ENCODE data around the gene C13orf46.
A peak's percentile ranks its signal among the peaks of the same experiment; 100 is the strongest.
"Not testable (repeated sequence)": the region's sequence is repeated elsewhere in the genome, so short reads cannot be mapped to it uniquely, and the experiment has no call there.

The C13orf46 gene

GRCh38 chr13:113973218-113974164 lies at the start of gene C13orf46:
C13orf46 (minus strand) TSS chr13:113974076; CDS start chr13:113973997, 79 bp downstream.
- DNase-seq = no peak

- DNase-seq = no peak
These were observed 49.0 kb upstream of the C13orf46 start for GRCh38 chr13:114022876-114023275.

GRCh38 chr13:114022309-114022669 lies 48.4 kb upstream of the C13orf46 start:
- no peak for DNase-seq

- DNase-seq = no peak
These were observed 47.8 kb upstream of the C13orf46 start for GRCh38 chr13:114021464-114022308.

GRCh38 chr13:114020750-114021463 lies 47.0 kb upstream of the C13orf46 start:
- DNase-seq = no peak

- not testable (repeated sequence) for DNase-seq
These were observed 46.3 kb upstream of the C13orf46 start for GRCh38 chr13:114020134-114020533.

GRCh38 chr13:114019367-114019766 lies 45.5 kb upstream of the C13orf46 start:
- DNase-seq = peak; percentile 75

- no peak for DNase-seq
These were observed 44.7 kb upstream of the C13orf46 start for GRCh38 chr13:114018461-114019055.

- no peak for DNase-seq
These were observed 44.1 kb upstream of the C13orf46 start for GRCh38 chr13:114017966-114018365.

- no peak for DNase-seq
These were observed 43.3 kb upstream of the C13orf46 start for GRCh38 chr13:114017028-114017630.

- no peak for DNase-seq
These were observed 42.6 kb upstream of the C13orf46 start for GRCh38 chr13:114016321-114017027.

- DNase-seq = no peak
These were observed 42.1 kb upstream of the C13orf46 start for GRCh38 chr13:114015969-114016295.

GRCh38 chr13:114015111-114015968 lies 41.5 kb upstream of the C13orf46 start:
- DNase-seq = no peak

GRCh38 chr13:114013952-114014629 lies 40.2 kb upstream of the C13orf46 start:
- no peak for DNase-seq

- DNase-seq = no peak
These were observed 39.5 kb upstream of the C13orf46 start for GRCh38 chr13:114013336-114013735.

- no peak for DNase-seq
These were observed 39.0 kb upstream of the C13orf46 start for GRCh38 chr13:114012921-114013320.

- DNase-seq = no peak
These were observed 38.3 kb upstream of the C13orf46 start for GRCh38 chr13:114012141-114012540.

GRCh38 chr13:114011226-114011625 lies 37.4 kb upstream of the C13orf46 start:
- DNase-seq = peak; percentile 62

- DNase-seq = peak; percentile 67
These were observed 36.7 kb upstream of the C13orf46 start for GRCh38 chr13:114010401-114011101.

Data from activated effector memory CD4-positive, alpha-beta T cell treated with anti-CD3 and anti-CD28 coated beads, Interleukin-2, amount 50 U/mL, for 16 hours (primary cell).